Measurements from ENCODE around the gene TBC1D22A. TPM values are rescaled to one million over a fixed set of nuclear protein-coding genes. Genes with fewer than 3 reads are reported as not detected.

TBC1D22A gene
- total RNA-seq, 1 experiment from 2014 or later = 26.0 TPM

GRCh38 chr22:47098554-47098953 is 336.1 kb downstream of the TBC1D22A start:
- ChIA-PET CTCF (interaction anchor here (0.6 to 0.7 kb wide), 2 partner anchors 29 to 186 kb away, joined by 3 read pairs; no protein-coding TSS in a partner anchor), POLR2A (no interaction called here)
- no peaks in the 10 kb centered on the region for H3K27me3 Mint-ChIP-seq (ENCODE audit: insufficient read depth, unreplicated experiment)
- H3K9me3 Mint-ChIP-seq (ENCODE audit: unreplicated experiment) = no peaks in the 10 kb centered on the region
- TF ChIP-seq CTCF (IDR thresholded peaks at IDR 0.05; ENCODE audit: unreplicated experiment) = no peak
- no peak overlapping the region for H3K4me3 Mint-ChIP-seq (ENCODE audit: unreplicated experiment)
- no peak for DNase-seq (ENCODE audit: unreplicated experiment)
- no TSS peak for BruUV-seq (replicated peaks)
- H3K27ac Mint-ChIP-seq (ENCODE audit: low read depth, unreplicated experiment) = no peak overlapping the region
- H3K4me1 Mint-ChIP-seq (ENCODE audit: insufficient read depth, unreplicated experiment) = peaks cover 12% of the 10 kb centered on the region
- intact Hi-C loops (cut with micrococcal nuclease) = no loop called here
- H3K36me3 Mint-ChIP-seq (ENCODE audit: insufficient read depth, unreplicated experiment) = peaks cover 5% of the 10 kb centered on the region

- no peaks in the 10 kb centered on the region for H3K9me3 Mint-ChIP-seq (ENCODE audit: unreplicated experiment)
- peaks cover 6% of the 10 kb centered on the region for H3K4me1 Mint-ChIP-seq (ENCODE audit: insufficient read depth, unreplicated experiment)
- no peak overlapping the region for H3K27ac Mint-ChIP-seq (ENCODE audit: low read depth, unreplicated experiment)
- CTCF ChIA-PET = no interaction called here
- H3K36me3 Mint-ChIP-seq (ENCODE audit: insufficient read depth, unreplicated experiment) = peaks cover 5% of the 10 kb centered on the region
- no peak overlapping the region for H3K4me3 Mint-ChIP-seq (ENCODE audit: unreplicated experiment)
- no peak for TF ChIP-seq CTCF (IDR thresholded peaks at IDR 0.05; ENCODE audit: unreplicated experiment)
- POLR2A ChIA-PET = no interaction called here
- intact Hi-C loops (cut with micrococcal nuclease) = no loop called here
- no peak for DNase-seq (ENCODE audit: unreplicated experiment)
- H3K27me3 Mint-ChIP-seq (ENCODE audit: insufficient read depth, unreplicated experiment) = no peaks in the 10 kb centered on the region
- no TSS peak for BruUV-seq (replicated peaks)
These were observed 337.6 kb downstream of the TBC1D22A start for GRCh38 chr22:47100019-47100418.

- H3K36me3 Mint-ChIP-seq (ENCODE audit: insufficient read depth, unreplicated experiment) = peaks cover 6% of the 10 kb centered on the region
- no TSS peak for BruUV-seq (replicated peaks)
- H3K27ac Mint-ChIP-seq (ENCODE audit: low read depth, unreplicated experiment) = no peak overlapping the region
- DNase-seq (ENCODE audit: unreplicated experiment) = no peak
- ChIA-PET POLR2A (no interaction called here), CTCF (interaction anchor here (0.6 to 0.7 kb wide), 2 partner anchors 8 to 1630 kb away, joined by 3 read pairs; no protein-coding TSS in a partner anchor)
- H3K9me3 Mint-ChIP-seq (ENCODE audit: unreplicated experiment) = peaks cover 2% of the 10 kb centered on the region
- H3K4me1 Mint-ChIP-seq (ENCODE audit: insufficient read depth, unreplicated experiment) = peaks cover 6% of the 10 kb centered on the region
- intact Hi-C loops (cut with micrococcal nuclease) = no loop called here
- H3K27me3 Mint-ChIP-seq (ENCODE audit: insufficient read depth, unreplicated experiment) = no peaks in the 10 kb centered on the region
- H3K4me3 Mint-ChIP-seq (ENCODE audit: unreplicated experiment) = no peak overlapping the region
- TF ChIP-seq CTCF (IDR thresholded peaks at IDR 0.05; ENCODE audit: unreplicated experiment) = no peak
These were observed 338.3 kb downstream of the TBC1D22A start for GRCh38 chr22:47100646-47101200.

- DNase-seq (ENCODE audit: unreplicated experiment) = no peak
- CTCF ChIA-PET = interaction anchor here (0.7 kb wide), 1 partner anchor 1630 kb away, joined by 3 read pairs; no protein-coding TSS in a partner anchor
- Mint-ChIP-seq H3K4me3 (ENCODE audit: unreplicated experiment) (no peak overlapping the region), H3K36me3 (ENCODE audit: insufficient read depth, unreplicated experiment) (peaks cover 12% of the 10 kb centered on the region), H3K27ac (ENCODE audit: low read depth, unreplicated experiment) (no peak overlapping the region), H3K27me3 (ENCODE audit: insufficient read depth, unreplicated experiment) (no peaks in the 10 kb centered on the region), H3K9me3 (ENCODE audit: unreplicated experiment) (peaks cover 9% of the 10 kb centered on the region), H3K4me1 (ENCODE audit: insufficient read depth, unreplicated experiment) (peaks cover 13% of the 10 kb centered on the region)
- BruUV-seq (replicated peaks) = no TSS peak
- intact Hi-C loops (cut with micrococcal nuclease) = no loop called here
- POLR2A ChIA-PET = no interaction called here
- no peak for TF ChIP-seq CTCF (IDR thresholded peaks at IDR 0.05; ENCODE audit: unreplicated experiment)
These were observed 339.0 kb downstream of the TBC1D22A start for GRCh38 chr22:47101321-47101885.
